ENCODE results near the gene CREBBP.

GRCh38 chr16:3800019-3800418, 80.5 kb downstream of the CREBBP start:
- TF ChIP-seq POLR2A (IDR thresholded peaks at IDR 0.05), result no peak
- TF ChIP-seq CTCF (IDR thresholded peaks at IDR 0.05), result no peak
- TF ChIP-seq POLR2AphosphoS5 (IDR thresholded peaks at IDR 0.05), result no peak
